GM06990 (cell line): Measurements from ENCODE around the gene LCE4A.
"Not testable (repeated sequence)": the region's sequence is repeated elsewhere in the genome, so short reads cannot be mapped to it uniquely, and the experiment has no call there.

Experiments
- DNase-seq: peaks from one replicate; pipeline ENCODE4 v3.0.0-alpha.2; 2011; ENCODE audit not compliant: insufficient read length; ENCODE audit errors: extremely low read depth
- H3K27me3 ChIP-seq: replicated peaks from 2 replicates; pipeline ENCODE4 v1.6.0; 2011; ENCODE audit warnings: low read length; ENCODE audit not compliant: control insufficient read depth, insufficient read depth
- H3K36me3 ChIP-seq: 2 replicates; pipeline ENCODE4 v1.5.1; 2011; ENCODE audit warnings: low read length; ENCODE audit not compliant: control insufficient read depth, insufficient read depth
- H3K4me3 ChIP-seq: replicated peaks from 2 replicates; pipeline ENCODE4 v1.5.1; 2011; ENCODE audit warnings: low read depth, mild to moderate bottlenecking, control low read depth, low read length
- CTCF ChIP-seq: IDR thresholded peaks from 2 replicates; pipeline ENCODE4 v1.5.1; 2011; ENCODE audit warnings: low read length, control low read depth, mild to moderate bottlenecking, inconsistent platforms; ENCODE audit not compliant: insufficient read depth, poor library complexity, severe bottlenecking

Gene LCE4A

DNA sequence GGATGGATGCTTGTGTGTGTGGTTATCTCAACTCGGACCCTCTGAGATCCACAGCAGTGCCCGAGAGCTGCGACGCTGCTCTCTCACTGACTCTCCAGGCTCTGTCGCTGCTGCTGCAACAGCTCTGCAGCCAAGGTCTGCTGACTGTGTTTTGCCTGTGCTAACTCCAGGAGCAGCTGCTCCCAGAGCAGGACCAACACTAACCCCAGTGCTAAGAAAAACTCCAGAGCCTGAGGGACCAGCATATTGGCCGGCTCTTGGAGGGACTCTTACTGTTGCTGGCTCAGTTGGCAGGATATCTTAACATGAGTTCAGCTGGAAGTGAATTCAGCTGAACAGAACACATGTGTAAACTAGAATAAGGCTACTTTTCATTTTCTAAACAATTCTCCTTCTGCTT is 28.5 kb upstream of the LCE4A start:
- no peak for TF ChIP-seq CTCF
- no peaks in the 10 kb centered on the region for H3K27me3 ChIP-seq
- no peaks in the 10 kb centered on the region for H3K36me3 ChIP-seq
- DNase-seq: no peak
- no peak overlapping the region for H3K4me3 ChIP-seq

DNA sequence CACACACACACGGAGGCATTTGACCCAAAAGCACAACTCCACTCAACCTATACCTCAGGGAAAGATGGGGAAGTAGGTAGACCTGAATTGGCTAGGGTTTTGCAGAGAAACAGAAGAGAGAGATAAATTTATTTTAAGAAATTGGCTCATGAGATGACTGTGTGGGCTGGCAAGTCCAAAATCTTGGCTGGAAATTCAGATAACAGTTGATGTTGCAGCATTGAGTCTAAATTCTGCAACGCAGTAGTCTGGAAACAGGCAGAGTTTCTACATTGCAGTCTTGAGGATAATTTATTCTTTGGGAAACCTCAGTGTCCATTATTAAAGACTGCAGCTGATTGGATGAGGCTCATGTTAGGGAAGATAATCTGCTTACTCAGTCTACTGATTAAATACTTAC is 26.3 kb upstream of the LCE4A start:
- Histone ChIP-seq H3K27me3 (no peaks in the 10 kb centered on the region), H3K36me3 (no peaks in the 10 kb centered on the region), H3K4me3 (no peak overlapping the region)
- TF ChIP-seq CTCF: no peak
- DNase-seq: no peak

DNA sequence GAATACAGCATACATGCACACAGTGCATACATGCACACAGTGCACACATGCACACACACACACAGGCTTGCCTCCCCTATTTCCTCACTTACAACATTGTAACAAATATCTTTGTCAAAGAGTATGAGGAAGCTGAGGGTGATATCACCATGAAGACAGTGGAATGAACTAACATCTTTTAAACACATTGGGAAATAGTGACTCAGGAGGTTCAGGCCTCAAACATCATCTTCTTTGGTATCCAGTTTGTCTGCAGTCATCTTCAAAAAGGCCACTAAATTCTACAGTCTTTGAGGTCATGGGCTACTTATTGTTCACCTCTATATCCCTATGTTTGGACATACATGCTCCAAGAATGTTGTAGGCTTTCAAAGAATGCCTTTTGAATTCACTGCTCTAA is 24.1 kb upstream of the LCE4A start:
- no peak for DNase-seq
- H3K4me3 ChIP-seq: no peak overlapping the region
- H3K27me3 ChIP-seq: no peaks in the 10 kb centered on the region
- H3K36me3 ChIP-seq: no peaks in the 10 kb centered on the region
- no peak for TF ChIP-seq CTCF

DNA sequence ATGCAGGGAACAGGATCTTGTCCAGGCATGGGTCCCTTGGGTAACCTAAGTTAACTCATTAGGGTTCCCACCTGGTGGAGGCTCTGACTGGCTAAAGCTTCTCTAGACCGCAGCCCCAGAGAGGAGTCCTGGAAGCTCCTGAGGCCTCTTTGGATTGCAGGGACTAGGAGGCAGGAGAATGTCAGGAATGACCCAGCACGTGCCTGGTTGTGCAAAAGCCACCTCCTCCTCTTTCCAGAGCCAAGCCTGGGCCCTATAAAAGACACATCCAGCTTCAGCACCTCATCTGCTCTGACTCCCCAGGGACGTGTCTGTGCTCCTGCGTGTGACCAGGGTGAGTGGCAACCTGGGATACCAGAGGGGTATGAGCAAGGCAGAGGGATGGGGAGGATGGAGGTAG is 22.1 kb upstream of the LCE4A start, which contains the start of gene LCE2B:
Gene LCE2B, plus strand, starts transcription at position 301 of the 400 bp plus-strand sequence. CDS start 721 bp downstream, outside the sequence.
- DNase-seq, H3K36me3 ChIP-seq, H3K27me3 ChIP-seq, H3K4me3 ChIP-seq: not testable (repeated sequence)

GRCh38 chr1:152697701-152698600 is 10.0 kb upstream of the LCE4A start, which contains the start of gene LCE2A:
Gene LCE2A, plus strand, starts transcription at chr1:152698345. Its CDS starts 557 bp downstream, at chr1:152698902.
- no peaks in the 10 kb centered on the region; the same call in 1 of the 2 replicates for H3K27me3 ChIP-seq
- no peaks in the 10 kb centered on the region for H3K36me3 ChIP-seq
- no peak for TF ChIP-seq CTCF
- no peak within 1 kb of the TSS for H3K4me3 ChIP-seq
- DNase-seq: no peak

DNA sequence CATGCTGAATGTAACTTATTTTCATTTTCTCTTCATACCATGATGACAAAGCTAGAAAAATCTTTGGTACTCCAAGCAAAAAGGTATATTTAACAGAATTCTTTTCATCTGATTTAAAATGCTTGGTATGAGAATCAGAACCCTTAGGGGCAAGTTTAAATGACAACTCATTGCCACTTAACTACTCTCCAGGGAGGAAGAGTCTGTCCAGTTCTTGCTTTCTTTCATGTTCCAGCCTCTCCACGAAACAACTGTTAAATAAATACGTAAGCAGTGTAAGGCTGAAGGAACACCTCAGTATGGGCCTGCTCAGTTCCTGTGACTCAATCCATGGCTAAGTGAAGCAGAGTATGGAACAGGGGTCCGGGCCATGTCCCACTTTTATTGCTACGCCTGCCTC is 8.2 kb upstream of the LCE4A start:
- Histone ChIP-seq H3K36me3 (no peaks in the 10 kb centered on the region), H3K4me3 (no peak overlapping the region), H3K27me3 (no peaks in the 10 kb centered on the region; the same call in 1 of the 2 replicates)
- DNase-seq: no peak
- no peak for TF ChIP-seq CTCF
